NCI-H1930 (cell line): ENCODE results near the gene CRLF3.
A peak's percentile ranks its signal among the peaks of the same experiment; 100 is the strongest.
"Not testable (repeated sequence)": the region's sequence is repeated elsewhere in the genome, so short reads cannot be mapped to it uniquely, and the experiment has no call there.

Source experiments
- DNase-seq, 2 experiments: peaks; one replicate each; lab custom pipeline; 2025; lab: John Stamatoyannopoulos, UW

CRLF3 gene, protein sequence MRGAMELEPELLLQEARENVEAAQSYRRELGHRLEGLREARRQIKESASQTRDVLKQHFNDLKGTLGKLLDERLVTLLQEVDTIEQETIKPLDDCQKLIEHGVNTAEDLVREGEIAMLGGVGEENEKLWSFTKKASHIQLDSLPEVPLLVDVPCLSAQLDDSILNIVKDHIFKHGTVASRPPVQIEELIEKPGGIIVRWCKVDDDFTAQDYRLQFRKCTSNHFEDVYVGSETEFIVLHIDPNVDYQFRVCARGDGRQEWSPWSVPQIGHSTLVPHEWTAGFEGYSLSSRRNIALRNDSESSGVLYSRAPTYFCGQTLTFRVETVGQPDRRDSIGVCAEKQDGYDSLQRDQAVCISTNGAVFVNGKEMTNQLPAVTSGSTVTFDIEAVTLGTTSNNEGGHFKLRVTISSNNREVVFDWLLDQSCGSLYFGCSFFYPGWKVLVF

DNA sequence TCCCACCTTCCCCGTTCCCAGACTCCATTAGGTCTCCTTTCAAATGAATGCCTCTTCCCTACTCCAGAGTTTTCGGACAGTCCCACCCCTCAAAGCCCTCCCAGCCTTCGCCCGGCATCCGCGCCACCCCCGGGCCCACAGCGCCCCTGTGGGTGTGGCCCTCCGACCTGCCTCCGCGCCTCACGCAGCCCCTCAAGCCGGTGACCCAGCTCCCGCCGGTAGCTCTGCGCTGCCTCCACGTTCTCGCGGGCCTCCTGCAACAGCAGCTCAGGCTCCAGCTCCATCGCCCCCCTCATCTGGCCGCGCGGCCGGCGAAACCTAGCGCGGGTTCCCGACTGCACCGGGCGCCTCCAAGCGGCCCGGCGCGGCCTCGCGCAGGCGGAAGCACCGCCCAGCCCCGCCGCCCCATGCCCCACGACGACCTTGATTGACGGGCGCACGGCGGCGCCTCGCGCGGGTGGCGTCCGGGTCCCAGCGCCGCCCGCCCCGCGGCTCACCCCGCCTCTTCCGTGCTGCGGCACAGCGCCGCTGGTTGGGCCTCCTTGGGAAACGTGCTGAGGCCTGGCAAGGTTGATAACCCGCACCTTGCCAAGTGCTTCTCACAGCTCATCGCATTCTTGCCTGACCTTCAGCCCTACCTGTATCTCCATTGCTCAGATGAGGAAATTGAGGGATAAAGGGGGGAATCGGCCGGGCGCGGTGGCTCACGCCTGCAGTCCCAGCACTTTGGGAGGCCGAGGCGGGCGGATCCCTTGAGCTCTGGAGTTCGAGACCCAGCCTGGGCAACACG is at the start of gene CRLF3:
TSS of gene CRLF3 (minus strand) at position 337 of the 790 bp plus-strand sequence. CDS start at position 296, 41 bp downstream.
- peak; percentile 90 to 94 for DNase-seq

- no peak for DNase-seq
These were observed 44.5 kb upstream of the CRLF3 start for GRCh38 chr17:30869005-30869404.

- no peak for DNase-seq
These were observed 40.1 kb upstream of the CRLF3 start for GRCh38 chr17:30864636-30865035.

- DNase-seq: no peak
These were observed 34.2 kb upstream of the CRLF3 start for GRCh38 chr17:30858556-30859250.

GRCh38 chr17:30854146-30854545 is 29.7 kb upstream of the CRLF3 start:
- DNase-seq: no peak

- DNase-seq: no peak
These were observed 23.5 kb upstream of the CRLF3 start for GRCh38 chr17:30848021-30848420.

DNA sequence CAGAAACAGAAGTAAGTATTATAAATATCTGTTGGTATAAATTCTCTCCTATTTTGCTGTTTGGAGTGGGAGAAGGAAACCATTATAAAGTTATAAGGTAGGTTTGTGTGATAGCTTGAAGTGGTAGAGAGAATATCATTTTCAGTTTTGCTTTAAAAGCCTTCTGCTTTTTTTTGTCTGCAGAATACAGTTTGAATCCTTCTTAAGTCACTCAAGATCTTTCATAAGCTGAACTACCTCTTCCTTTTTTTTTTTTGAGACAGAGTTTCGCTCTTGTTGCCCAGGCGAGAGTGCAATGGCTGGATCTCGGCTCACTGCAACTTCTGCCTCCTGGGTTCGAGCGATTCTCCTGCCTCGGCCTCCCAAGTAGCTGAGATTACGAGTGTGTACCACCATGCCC is 16.3 kb upstream of the CRLF3 start:
- no peak for DNase-seq

DNA sequence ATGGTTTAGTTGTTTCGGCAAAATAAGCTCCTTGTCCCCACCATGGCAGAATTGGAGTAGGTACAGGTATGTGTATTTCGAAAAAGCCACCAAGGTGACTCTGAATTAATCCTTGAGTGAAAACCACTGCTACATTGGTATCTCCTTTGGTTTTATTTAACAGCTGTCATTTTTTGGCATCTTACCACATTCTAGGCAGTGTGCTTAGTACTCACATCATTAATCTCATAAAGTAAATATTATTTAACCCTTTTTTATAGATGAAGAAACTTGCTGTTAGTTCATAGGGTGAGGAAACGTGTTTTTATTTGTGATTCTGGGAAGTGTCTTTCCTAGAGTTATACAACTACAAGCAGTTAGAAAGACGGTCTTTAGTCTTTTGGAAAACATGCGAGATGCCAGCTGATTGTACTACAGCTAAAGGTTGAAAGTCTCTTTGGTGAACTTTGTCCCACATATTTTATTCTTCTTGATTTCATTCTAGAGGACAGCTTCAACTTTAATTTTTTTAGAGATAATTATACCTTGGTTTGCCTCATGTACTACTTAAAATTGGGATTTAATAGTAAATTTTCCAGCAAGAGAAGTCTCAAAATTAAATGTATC is 13.8 kb upstream of the CRLF3 start:
- DNase-seq: no peak

DNA sequence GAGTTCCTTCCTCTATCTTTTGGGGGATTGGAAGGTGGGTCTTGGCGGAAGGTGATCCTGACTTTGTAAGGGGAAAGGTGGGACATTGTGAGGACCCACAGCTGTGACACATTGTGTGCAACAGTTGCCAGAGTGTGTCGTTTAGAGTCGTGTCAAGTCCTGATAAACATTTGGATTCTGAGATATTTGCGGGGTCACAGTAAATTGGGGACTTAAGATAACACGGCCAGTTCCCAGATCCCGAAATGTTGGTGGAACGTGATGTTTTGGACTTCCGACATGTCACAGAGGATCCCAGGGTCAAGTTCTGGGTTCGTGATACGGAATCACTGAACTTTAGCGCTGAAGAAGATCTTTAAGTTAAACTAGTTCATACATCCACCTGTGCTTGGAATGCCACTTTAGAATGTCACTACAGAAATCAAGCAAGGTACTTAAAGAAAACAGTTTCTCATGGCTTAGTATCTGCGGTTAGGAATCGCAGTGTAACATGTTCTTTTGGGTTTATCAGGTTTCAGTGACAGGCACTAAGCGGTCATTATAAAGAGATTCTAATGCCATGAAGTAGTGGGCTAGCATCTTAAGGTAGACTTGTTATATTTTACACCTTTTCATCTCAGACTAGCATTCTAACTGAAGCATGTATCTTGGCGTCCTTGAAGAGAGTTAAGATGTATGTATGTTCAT is 8.1 kb upstream of the CRLF3 start:
- no peak for DNase-seq

- peak; percentile 79 to 85 for DNase-seq
These were observed 7.4 kb upstream of the CRLF3 start, which contains the start of gene ATAD5 for GRCh38 chr17:30831663-30832437. Gene ATAD5 (plus strand): TSS chr17:30831966. CDS start chr17:30832348, 382 bp downstream.

GRCh38 chr17:30831257-30831656 is 6.8 kb upstream of the CRLF3 start:
- DNase-seq: no peak

- no peak for DNase-seq
These were observed 4.5 kb upstream of the CRLF3 start for GRCh38 chr17:30829022-30829421.

GRCh38 chr17:30827082-30827481 is 2.6 kb upstream of the CRLF3 start:
- no peak for DNase-seq

GRCh38 chr17:30824002-30824355 is 513 bp downstream of the CRLF3 start:
- no peak for DNase-seq

GRCh38 chr17:30823421-30823820 is 1.1 kb downstream of the CRLF3 start:
- DNase-seq: no peak

DNA sequence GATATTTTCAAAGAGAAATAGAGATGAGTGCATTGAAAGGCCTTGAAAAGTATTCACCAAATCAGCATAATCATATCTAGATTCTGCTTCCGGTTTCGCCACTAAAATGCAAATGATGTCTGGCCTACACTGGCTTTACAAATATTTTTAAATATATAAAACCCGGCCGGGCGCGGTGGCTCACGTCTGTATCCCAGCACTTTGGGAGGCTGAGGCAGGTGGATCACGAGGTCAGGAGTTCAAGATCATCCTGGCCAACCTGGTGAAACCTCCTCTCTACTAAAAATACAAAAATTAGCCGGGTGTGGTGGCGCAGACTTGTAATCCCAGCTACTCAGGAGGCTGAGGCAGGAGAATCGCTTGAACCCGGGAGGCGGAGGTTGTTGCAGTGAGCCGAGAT is 1.6 kb downstream of the CRLF3 start:
- not testable (repeated sequence) for DNase-seq

DNA sequence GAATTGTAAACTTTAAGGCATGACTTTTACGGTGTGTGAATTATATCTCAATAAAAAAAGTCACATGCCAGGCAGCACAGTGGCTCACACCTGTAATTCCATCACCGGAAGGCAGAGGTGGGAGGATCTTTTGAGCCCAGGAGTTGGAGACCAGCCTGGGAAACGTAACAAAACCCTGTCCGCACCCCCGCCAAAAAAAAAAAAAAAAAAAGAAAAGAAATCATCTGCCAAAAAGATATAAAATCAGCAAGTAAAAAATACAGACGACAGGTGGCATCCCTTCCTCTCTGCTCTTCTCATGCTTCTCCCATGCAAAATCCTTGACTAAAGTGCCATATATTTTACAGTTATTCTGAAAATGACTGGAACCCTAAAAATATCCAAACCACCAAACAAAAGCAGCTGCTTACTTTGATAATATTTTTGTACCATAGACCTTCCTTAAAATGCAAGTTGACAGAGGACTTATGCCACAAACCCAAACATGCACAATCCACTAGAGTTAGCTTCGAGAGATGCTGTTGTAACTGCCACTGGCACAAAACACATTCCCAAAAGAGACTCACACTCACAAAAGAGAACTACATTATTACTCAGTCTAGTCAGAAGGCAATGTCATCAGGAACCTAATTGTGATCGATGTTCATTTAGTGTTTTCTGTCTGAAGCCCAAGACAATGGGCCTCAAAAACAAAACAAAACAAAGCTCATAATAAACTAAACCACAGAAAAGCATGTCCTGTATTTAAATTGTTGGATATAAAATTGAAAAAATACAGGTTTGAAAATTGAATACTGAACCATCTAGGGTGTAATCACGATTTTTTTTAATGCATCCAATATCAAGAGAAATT is 2.4 kb downstream of the CRLF3 start:
- no peak for DNase-seq

GRCh38 chr17:30819971-30820705 is 4.4 kb downstream of the CRLF3 start:
- no peak for DNase-seq

DNA sequence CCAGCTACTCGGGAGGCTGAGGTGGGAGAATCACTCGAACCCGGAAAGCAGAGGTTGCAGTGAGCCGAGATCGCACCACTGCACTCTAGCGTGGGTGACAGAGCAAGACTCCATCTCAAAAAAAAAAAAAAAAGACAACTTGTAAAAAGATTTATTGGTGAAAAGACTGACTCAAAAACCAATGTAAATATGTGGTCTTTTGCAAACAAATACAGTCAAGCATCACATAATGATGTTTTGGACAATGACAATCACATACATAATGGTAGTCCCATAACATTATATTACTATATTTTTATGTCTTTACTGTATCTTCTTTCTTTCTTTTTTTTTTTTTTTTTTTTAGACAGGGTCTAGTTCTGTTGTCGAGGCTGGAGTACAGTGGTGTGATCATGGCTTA is 8.3 kb downstream of the CRLF3 start:
- DNase-seq: no peak
